ENCODE results near the gene PIK3R1. TPM values are rescaled to one million over a fixed set of nuclear protein-coding genes. Genes with fewer than 3 reads are reported as not detected.

Gene PIK3R1
- total RNA-seq, 1 experiment from 2014 or later = 26.0 TPM

- Histone ChIP-seq H3K4me3 (no peak overlapping the region), H3K27ac (no peak overlapping the region), H3K36me3 (no peaks in the 10 kb centered on the region), H3K9me3 (replicated peaks) (no peaks in the 10 kb centered on the region), H3K27me3 (no peaks in the 10 kb centered on the region), H3K4me1 (no peaks in the 10 kb centered on the region)
- DNase-seq = peak in 1 of 2 experiments; percentile 23
These were observed 56.7 kb downstream of the PIK3R1 start for GRCh38 chr5:68272289-68272688.

- H3K4me1 ChIP-seq = no peaks in the 10 kb centered on the region
- no peaks in the 10 kb centered on the region for H3K9me3 ChIP-seq (replicated peaks)
- no peak overlapping the region for H3K4me3 ChIP-seq
- H3K27ac ChIP-seq = no peak overlapping the region
- DNase-seq = no peak
- no peaks in the 10 kb centered on the region for H3K27me3 ChIP-seq
- H3K36me3 ChIP-seq = no peaks in the 10 kb centered on the region
These were observed 58.3 kb downstream of the PIK3R1 start for GRCh38 chr5:68273717-68274409.

- no peaks in the 10 kb centered on the region for H3K27me3 ChIP-seq
- no peaks in the 10 kb centered on the region for H3K4me1 ChIP-seq
- peaks cover 2% of the 10 kb centered on the region; the same call in 1 of the 2 replicates for H3K36me3 ChIP-seq
- DNase-seq = no peak
- no peak overlapping the region for H3K4me3 ChIP-seq
- no peaks in the 10 kb centered on the region for H3K9me3 ChIP-seq (replicated peaks)
- H3K27ac ChIP-seq = no peak overlapping the region
These were observed 59.5 kb downstream of the PIK3R1 start for GRCh38 chr5:68274847-68275651.

GRCh38 chr5:68276740-68277139 is 61.2 kb downstream of the PIK3R1 start:
- Histone ChIP-seq H3K36me3 (peaks cover 3% of the 10 kb centered on the region; the same call in 1 of the 2 replicates), H3K9me3 (replicated peaks) (no peaks in the 10 kb centered on the region), H3K27ac (no peak overlapping the region), H3K4me1 (no peaks in the 10 kb centered on the region), H3K27me3 (no peaks in the 10 kb centered on the region), H3K4me3 (no peak overlapping the region)
- DNase-seq = no peak

- H3K27me3 ChIP-seq = no peaks in the 10 kb centered on the region
- no peak overlapping the region for H3K27ac ChIP-seq
- peaks cover 3% of the 10 kb centered on the region; the same call in 1 of the 2 replicates for H3K36me3 ChIP-seq
- no peaks in the 10 kb centered on the region for H3K4me1 ChIP-seq
- H3K9me3 ChIP-seq (replicated peaks) = no peaks in the 10 kb centered on the region
- no peak overlapping the region for H3K4me3 ChIP-seq
- DNase-seq = no peak
These were observed 61.9 kb downstream of the PIK3R1 start for GRCh38 chr5:68277431-68277830.

GRCh38 chr5:68279984-68280383 is 64.4 kb downstream of the PIK3R1 start:
- Histone ChIP-seq H3K27me3 (no peaks in the 10 kb centered on the region), H3K4me3 (no peak overlapping the region), H3K4me1 (no peaks in the 10 kb centered on the region), H3K36me3 (peaks cover 3% of the 10 kb centered on the region), H3K9me3 (replicated peaks) (no peaks in the 10 kb centered on the region), H3K27ac (no peak overlapping the region)
- no peak for DNase-seq

GRCh38 chr5:68282001-68282400 is 66.4 kb downstream of the PIK3R1 start:
- Histone ChIP-seq H3K4me3 (no peak overlapping the region), H3K36me3 (peaks cover 3% of the 10 kb centered on the region), H3K9me3 (replicated peaks) (no peaks in the 10 kb centered on the region), H3K27ac (no peak overlapping the region), H3K27me3 (no peaks in the 10 kb centered on the region), H3K4me1 (peaks cover 1% of the 10 kb centered on the region; the same call in 1 of the 2 replicates)
- no peak for DNase-seq

- Histone ChIP-seq H3K27ac (no peak overlapping the region), H3K4me3 (no peak overlapping the region), H3K36me3 (peaks cover 3% of the 10 kb centered on the region)
These were observed 68.2 kb downstream of the PIK3R1 start for GRCh38 chr5:68283766-68284165.

GRCh38 chr5:68285075-68285840 is 69.7 kb downstream of the PIK3R1 start:
- Histone ChIP-seq H3K4me1 (peaks cover 11% of the 10 kb centered on the region; the same call in 1 of the 2 replicates), H3K4me3 (no peak overlapping the region), H3K9me3 (replicated peaks) (no peaks in the 10 kb centered on the region), H3K27me3 (no peaks in the 10 kb centered on the region), H3K36me3 (no peaks in the 10 kb centered on the region; the same call in none of the 2 replicates), H3K27ac (no peak overlapping the region)
- DNase-seq = no peak

More at GRCh38 chr5:68283766-68284165, 68.2 kb downstream of the PIK3R1 start:
- DNase-seq = no peak
- H3K27me3 ChIP-seq = no peaks in the 10 kb centered on the region
- H3K9me3 ChIP-seq (replicated peaks) = no peaks in the 10 kb centered on the region
- H3K4me1 ChIP-seq = peaks cover 8% of the 10 kb centered on the region; the same call in 1 of the 2 replicates

- H3K27ac ChIP-seq = no peak overlapping the region
- no peaks in the 10 kb centered on the region for H3K27me3 ChIP-seq
- no peaks in the 10 kb centered on the region; the same call in none of the 2 replicates for H3K36me3 ChIP-seq
- H3K4me1 ChIP-seq = peaks cover 11% of the 10 kb centered on the region; the same call in 1 of the 2 replicates
- peak; percentile 18 to 79 for DNase-seq
- H3K4me3 ChIP-seq = no peak overlapping the region
- no peaks in the 10 kb centered on the region for H3K9me3 ChIP-seq (replicated peaks)
These were observed 70.5 kb downstream of the PIK3R1 start for GRCh38 chr5:68285851-68286611.

- no peaks in the 10 kb centered on the region for H3K9me3 ChIP-seq (replicated peaks)
- DNase-seq = no peak
- no peaks in the 10 kb centered on the region; the same call in none of the 2 replicates for H3K36me3 ChIP-seq
- no peak overlapping the region for H3K27ac ChIP-seq
- peaks cover 11% of the 10 kb centered on the region; the same call in 1 of the 2 replicates for H3K4me1 ChIP-seq
- no peaks in the 10 kb centered on the region for H3K27me3 ChIP-seq
- H3K4me3 ChIP-seq = no peak overlapping the region
These were observed 71.0 kb downstream of the PIK3R1 start for GRCh38 chr5:68286612-68286912.

GRCh38 chr5:68287631-68287975 is 72.0 kb downstream of the PIK3R1 start:
- Histone ChIP-seq H3K4me3 (peak overlapping the region; percentile 56), H3K27ac (no peak overlapping the region), H3K36me3 (no peaks in the 10 kb centered on the region; the same call in none of the 2 replicates), H3K9me3 (replicated peaks) (no peaks in the 10 kb centered on the region), H3K4me1 (peaks cover 11% of the 10 kb centered on the region; the same call in 1 of the 2 replicates), H3K27me3 (no peaks in the 10 kb centered on the region)
- no peak for DNase-seq

- Histone ChIP-seq H3K9me3 (replicated peaks) (no peaks in the 10 kb centered on the region), H3K27me3 (no peaks in the 10 kb centered on the region), H3K4me1 (peaks cover 11% of the 10 kb centered on the region; the same call in 1 of the 2 replicates), H3K27ac (no peak overlapping the region), H3K36me3 (no peaks in the 10 kb centered on the region; the same call in none of the 2 replicates), H3K4me3 (peak overlapping the region; percentile 56)
- peak; percentile 41 to 66 for DNase-seq
These were observed 72.6 kb downstream of the PIK3R1 start for GRCh38 chr5:68287976-68288706.
